BJ (cell line): ENCODE data around the gene FNIP1. TPM values are rescaled to one million over a fixed set of nuclear protein-coding genes. Genes with fewer than 3 reads are reported as not detected.

Experiments used
- CTCF ChIA-PET: fragments of 350-600 bp; formaldehyde crosslinking; extraction: SDS; loops from one replicate; lab custom pipeline; 2021; ENCODE audit warnings: antibody characterized with exemption, inconsistent platforms; lab: Yijun Ruan, JAX
- POLR2A ChIA-PET: fragments of 300-600 bp; sonication (Branson Sonifier 250); formaldehyde crosslinking; extraction: SDS; loops from one replicate; lab custom pipeline; 2021; ENCODE audit warnings: antibody characterized with exemption; lab: Charles Lee
- DNase-seq: peaks from one replicate; pipeline ENCODE4 v3.0.0-alpha.2; 2011; ENCODE audit warnings: low read depth
- H3K27me3 ChIP-seq: 2 replicates; pipeline ENCODE4 v1.6.0; 2011; ENCODE audit warnings: low read length; ENCODE audit not compliant: control insufficient read depth, insufficient read depth
- H3K36me3 ChIP-seq: 2 replicates; pipeline ENCODE4 v1.5.1; 2011; ENCODE audit warnings: low read length; ENCODE audit not compliant: control insufficient read depth, insufficient read depth
- H3K4me3 ChIP-seq: 2 replicates; pipeline ENCODE4 v1.5.1; 2011; ENCODE audit warnings: low read depth, mild to moderate bottlenecking, control low read depth, low read length
- polyA plus RNA-seq: library from polyadenylated mRNA; depleted of rRNA; stranded (reverse); fragments of >200 nt; gene quantifications from 2 replicates; pipeline ENCODE4 v1.2.3, GENCODE V29; 2011
- TF ChIP-seq, protein P1 (sequence below): IDR thresholded peaks from 2 replicates; pipeline ENCODE4 v1.5.1; 2011; ENCODE audit warnings: low read depth, mild to moderate bottlenecking, control low read depth, inconsistent platforms, low read length, moderate library complexity; ENCODE audit not compliant: insufficient read depth

FNIP1 gene
- polyA plus RNA-seq, 1 experiment, result 5.3 TPM

DNA sequence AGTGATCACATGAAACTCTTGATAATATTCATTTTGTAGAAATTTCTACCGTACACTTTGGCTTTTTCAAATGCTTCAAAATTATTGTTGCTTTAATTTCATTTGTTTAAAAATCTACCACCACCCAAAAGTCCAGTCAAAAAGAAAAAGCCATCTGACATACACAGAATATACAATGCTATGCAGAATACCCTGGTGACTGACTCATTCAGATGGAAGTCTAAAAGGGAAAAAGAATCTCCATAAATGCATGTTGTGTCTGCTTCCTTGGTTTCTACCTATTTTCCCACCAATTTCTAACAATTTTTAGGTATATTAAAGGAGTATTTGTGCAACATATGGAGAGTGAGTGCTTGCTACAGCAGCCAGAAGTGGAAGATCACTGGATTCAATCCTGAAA, 152.4 kb downstream of the FNIP1 start:
- peaks cover 3% of the 10 kb centered on the region; the same call in 1 of the 2 replicates for H3K36me3 ChIP-seq
- ChIA-PET POLR2A (no interaction called here), CTCF (no interaction called here)
- DNase-seq, result no peak
- TF ChIP-seq, protein P1, sequence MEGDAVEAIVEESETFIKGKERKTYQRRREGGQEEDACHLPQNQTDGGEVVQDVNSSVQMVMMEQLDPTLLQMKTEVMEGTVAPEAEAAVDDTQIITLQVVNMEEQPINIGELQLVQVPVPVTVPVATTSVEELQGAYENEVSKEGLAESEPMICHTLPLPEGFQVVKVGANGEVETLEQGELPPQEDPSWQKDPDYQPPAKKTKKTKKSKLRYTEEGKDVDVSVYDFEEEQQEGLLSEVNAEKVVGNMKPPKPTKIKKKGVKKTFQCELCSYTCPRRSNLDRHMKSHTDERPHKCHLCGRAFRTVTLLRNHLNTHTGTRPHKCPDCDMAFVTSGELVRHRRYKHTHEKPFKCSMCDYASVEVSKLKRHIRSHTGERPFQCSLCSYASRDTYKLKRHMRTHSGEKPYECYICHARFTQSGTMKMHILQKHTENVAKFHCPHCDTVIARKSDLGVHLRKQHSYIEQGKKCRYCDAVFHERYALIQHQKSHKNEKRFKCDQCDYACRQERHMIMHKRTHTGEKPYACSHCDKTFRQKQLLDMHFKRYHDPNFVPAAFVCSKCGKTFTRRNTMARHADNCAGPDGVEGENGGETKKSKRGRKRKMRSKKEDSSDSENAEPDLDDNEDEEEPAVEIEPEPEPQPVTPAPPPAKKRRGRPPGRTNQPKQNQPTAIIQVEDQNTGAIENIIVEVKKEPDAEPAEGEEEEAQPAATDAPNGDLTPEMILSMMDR, result no peak
- no peaks in the 10 kb centered on the region for H3K27me3 ChIP-seq
- no peak overlapping the region for H3K4me3 ChIP-seq

DNA sequence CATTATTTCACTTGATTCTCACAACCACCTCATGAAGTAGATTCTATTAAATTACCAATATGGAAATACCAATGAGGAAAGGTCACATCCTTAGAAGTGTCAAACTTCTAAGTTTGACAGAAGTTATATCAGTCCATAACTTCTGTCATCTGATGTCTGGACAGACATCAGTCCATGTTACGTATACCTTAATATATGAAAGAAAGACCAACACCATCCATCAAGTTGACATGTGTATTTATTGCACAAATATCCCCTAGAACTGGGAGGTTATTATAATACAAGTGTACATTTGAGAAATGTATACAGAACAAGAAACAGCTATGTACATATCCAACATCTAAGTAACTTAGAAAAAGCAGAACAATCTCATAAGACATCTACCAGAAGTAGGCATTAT, 155.3 kb downstream of the FNIP1 start:
- Histone ChIP-seq H3K36me3 (no peaks in the 10 kb centered on the region), H3K27me3 (no peaks in the 10 kb centered on the region), H3K4me3 (no peak overlapping the region)
- ChIA-PET CTCF (no interaction called here), POLR2A (no interaction called here)
- DNase-seq, result no peak
- TF ChIP-seq, protein P1, result no peak

DNA sequence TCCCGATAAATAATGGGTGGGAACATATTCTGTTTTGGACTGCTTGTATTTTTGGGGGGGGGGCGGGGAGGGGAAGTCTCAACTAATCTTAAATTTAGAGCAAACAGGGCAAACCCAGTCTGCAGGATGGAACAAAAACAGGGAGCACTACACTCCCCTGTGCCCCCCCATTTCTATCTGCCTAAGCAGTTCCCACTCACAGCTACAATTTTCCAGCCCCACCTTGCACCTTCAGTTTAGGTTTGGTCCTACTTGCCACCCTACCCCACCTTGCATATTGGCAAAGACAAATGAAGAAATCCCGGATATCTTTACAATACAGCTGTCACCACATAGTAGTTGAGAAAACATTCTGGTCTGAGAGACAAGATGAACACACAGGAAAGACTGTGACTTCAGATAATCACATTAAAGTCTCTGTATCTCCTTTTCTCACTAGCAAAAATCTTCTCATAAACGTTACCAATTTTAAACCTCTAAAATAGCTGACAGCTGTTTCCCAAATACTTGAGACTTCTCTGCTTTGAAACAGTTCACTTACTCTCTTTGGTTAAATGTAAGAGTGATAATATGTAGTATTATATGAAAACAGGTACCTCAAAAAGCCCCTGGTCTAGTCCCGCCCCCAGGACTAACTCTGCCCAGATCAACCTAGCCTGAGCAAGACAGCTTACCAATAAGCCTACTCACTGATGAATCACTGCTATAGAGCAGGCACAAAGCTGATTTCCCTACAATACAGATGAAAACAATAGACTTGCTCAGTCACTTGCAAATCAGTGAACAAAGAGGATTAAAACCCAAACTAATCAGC, 156.6 kb downstream of the FNIP1 start:
- H3K27me3 ChIP-seq, result no peaks in the 10 kb centered on the region
- H3K4me3 ChIP-seq, result no peak overlapping the region
- ChIA-PET CTCF (interaction anchor here (1.2 to 2.3 kb wide), 2 partner anchors 51 to 163 kb away, joined by 3 to 8 read pairs; no protein-coding TSS in a partner anchor), POLR2A (no interaction called here)
- H3K36me3 ChIP-seq, result no peaks in the 10 kb centered on the region
- no peak for DNase-seq
- TF ChIP-seq, protein P1, result no peak

DNA sequence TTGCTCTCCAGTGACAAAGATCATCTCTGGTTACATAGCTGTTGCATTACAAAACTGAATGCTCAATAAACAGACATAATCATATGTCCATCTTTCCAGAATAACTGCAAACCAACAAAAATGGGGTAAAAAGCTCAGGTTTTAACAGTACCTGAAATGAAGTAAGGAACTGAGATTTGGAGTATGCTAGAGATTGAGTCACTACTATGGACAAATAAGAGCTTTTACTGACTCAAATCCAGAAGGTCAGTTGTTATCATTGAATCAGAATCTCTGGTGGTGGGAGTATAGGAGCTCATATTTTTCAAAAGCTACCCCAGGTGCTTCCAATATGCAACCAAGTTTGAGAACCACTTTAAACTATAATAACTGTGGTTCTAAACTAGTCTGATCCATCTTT, 157.7 kb downstream of the FNIP1 start:
- no peak for DNase-seq
- Histone ChIP-seq H3K36me3 (no peaks in the 10 kb centered on the region), H3K27me3 (no peaks in the 10 kb centered on the region), H3K4me3 (no peak overlapping the region)
- ChIA-PET POLR2A (no interaction called here), CTCF (interaction anchor here (2.3 kb wide), 1 partner anchor 50 kb away, joined by 8 read pairs; no protein-coding TSS in a partner anchor)
- TF ChIP-seq, protein P1, result no peak

DNA sequence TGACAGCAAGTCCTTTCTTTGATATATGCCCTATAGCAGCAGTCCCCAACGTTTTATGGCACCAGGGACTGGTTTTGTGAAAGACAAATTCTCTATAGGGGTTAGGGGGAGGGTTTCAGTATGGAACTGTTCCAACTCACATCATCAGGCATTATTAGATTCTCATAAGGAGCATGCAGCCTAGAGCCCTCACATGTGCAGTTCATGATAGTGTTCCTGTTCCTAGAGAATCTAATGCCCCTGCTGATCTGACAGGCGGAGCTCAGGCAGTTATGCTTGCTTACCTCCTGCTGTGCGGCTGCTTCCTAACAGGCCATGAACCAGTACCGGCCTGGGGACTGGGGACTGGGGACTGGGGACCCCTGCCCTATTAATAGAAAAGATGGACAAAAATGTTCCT, 159.1 kb downstream of the FNIP1 start:
- Histone ChIP-seq H3K4me3 (no peak overlapping the region), H3K36me3 (no peaks in the 10 kb centered on the region), H3K27me3 (no peaks in the 10 kb centered on the region)
- DNase-seq, result no peak
- TF ChIP-seq, protein P1, result no peak
- CTCF ChIA-PET, result interaction anchor here (0.6 kb wide), 1 partner anchor 666 kb away, joined by 3 read pairs; no protein-coding TSS in a partner anchor
- POLR2A ChIA-PET, result interaction anchor here (0.5 kb wide), 1 partner anchor 9 kb away, joined by 3 read pairs; no protein-coding TSS in a partner anchor
